PC-3 (cell line): ENCODE measurements around the gene KIF21A. TPM values are rescaled to one million over a fixed set of nuclear protein-coding genes. Genes with fewer than 3 reads are reported as not detected.
A peak's percentile ranks its signal among the peaks of the same experiment; 100 is the strongest.
"Not testable (repeated sequence)": the region's sequence is repeated elsewhere in the genome, so short reads cannot be mapped to it uniquely, and the experiment has no call there.

Experiments
- ATAC-seq: fragments of 200-7000 bp; cut with Tn5 transposase; 2 replicates; pipeline ENCODE4 v1.9.1; 2020; ENCODE audit warnings: mild to moderate bottlenecking, moderate library complexity
- BruUV-seq: library from RNA; stranded (reverse); fragments of 400-500 nt; replicated peaks from 2 replicates; lab custom pipeline; 2021; lab: Mats Ljungman, UMichigan
- CTCF ChIA-PET: fragments of 300-600 bp; sonication (Branson Sonifier 250); formaldehyde crosslinking; loops from one replicate; lab custom pipeline; 2022; ENCODE audit warnings: antibody characterized with exemption; lab: Charles Lee
- POLR2A ChIA-PET: fragments of 300-600 bp; sonication (Branson Sonifier 250); formaldehyde crosslinking; loops from one replicate; lab custom pipeline; 2022; ENCODE audit warnings: antibody characterized with exemption; ENCODE audit not compliant: unreplicated experiment; lab: Charles Lee
- DNase-seq: peaks from one replicate; pipeline ENCODE4 v3.0.0-alpha.2; 2015
- H2AFZ ChIP-seq: fragments of 300-600 bp; sonication (generic); 2 replicates; pipeline ENCODE4 v1.6.0; 2016; ENCODE audit warnings: antibody characterized with exemption, low read length
- H3F3A ChIP-seq: fragments of 300-600 bp; sonication (generic); one replicate; pipeline ENCODE4 v1.6.0; 2017; ENCODE audit warnings: antibody characterized with exemption, low read length, control low read depth, mild to moderate bottlenecking; ENCODE audit not compliant: unreplicated experiment
- H3K27ac ChIP-seq: fragments of 300-600 bp; sonication (generic); 2 replicates; pipeline ENCODE4 v1.5.1; 2016; ENCODE audit warnings: mild to moderate bottlenecking, low read length
- H3K27me3 ChIP-seq: fragments of 300-600 bp; sonication (generic); 2 replicates; pipeline ENCODE4 v1.6.1; 2016; ENCODE audit warnings: low read length, mixed read lengths
- H3K36me3 ChIP-seq: fragments of 300-600 bp; sonication (generic); 2 replicates; pipeline ENCODE4 v1.6.1; 2016; ENCODE audit warnings: low read depth, mixed run types, low read length, mixed read lengths
- H3K4me1 ChIP-seq: fragments of 300-600 bp; sonication (generic); 2 replicates; pipeline ENCODE4 v1.5.1; 2016; ENCODE audit warnings: low read length; ENCODE audit not compliant: insufficient read depth
- H3K4me2 ChIP-seq: fragments of 300-600 bp; sonication (generic); 2 replicates; pipeline ENCODE4 v1.6.0; 2016; ENCODE audit warnings: low read length
- H3K4me3 ChIP-seq: fragments of 300-600 bp; sonication (generic); 2 replicates; pipeline ENCODE4 v1.5.1; 2016; ENCODE audit warnings: mild to moderate bottlenecking, low read length, mixed read lengths
- H3K79me2 ChIP-seq: fragments of 300-600 bp; sonication (generic); 2 replicates; pipeline ENCODE4 v1.6.1; 2017; ENCODE audit warnings: low read length, mixed read lengths
- H3K9ac ChIP-seq: fragments of 300-600 bp; sonication (generic); 2 replicates; pipeline ENCODE4 v1.6.0; 2016; ENCODE audit warnings: mild to moderate bottlenecking, low read length
- H3K9me2 ChIP-seq: fragments of 300-600 bp; sonication (generic); replicated peaks from 2 replicates; pipeline ENCODE4 v1.6.1; 2016; ENCODE audit warnings: mixed run types, low read length, mixed read lengths
- H3K9me3 ChIP-seq: fragments of 300-600 bp; sonication (generic); 2 replicates; pipeline ENCODE4 v1.6.1; 2016; ENCODE audit warnings: low read length, mixed read lengths
- H4K20me1 ChIP-seq: fragments of 300-600 bp; sonication (generic); 2 replicates; pipeline ENCODE4 v1.6.1; 2016; ENCODE audit warnings: low read length, mixed read lengths
- EZH2 ChIP-seq: fragments of 300-600 bp; sonication (generic); IDR thresholded peaks from one replicate; pipeline ENCODE4 v1.6.1; 2017; ENCODE audit warnings: antibody characterized with exemption, mild to moderate bottlenecking, low read length; ENCODE audit not compliant: unreplicated experiment
- EZH2phosphoT487 ChIP-seq: fragments of 300-600 bp; sonication (generic); IDR thresholded peaks from 2 replicates; pipeline ENCODE4 v1.6.1; 2018; ENCODE audit warnings: mild to moderate bottlenecking, antibody characterized with exemption, low read length, borderline replicate concordance
- intact Hi-C: fragments of 100-400 bp; cut with micrococcal nuclease; formaldehyde crosslinking; loops from 2 replicates; pipeline ENCODE4 v1.9.0; 2023
- total RNA-seq: library from RNA; depleted of rRNA; stranded (reverse); fragments of >200 nt; gene quantifications from 2 replicates; pipeline ENCODE4 v1.2.3, GENCODE V29; 2014
- TF ChIP-seq, protein P1 (sequence below): fragments of 300-600 bp; sonication (generic); conservative IDR thresholded peaks from 2 replicates; pipeline ENCODE4 v1.5.1; 2017; ENCODE audit warnings: antibody characterized with exemption, low read depth, mild to moderate bottlenecking, low read length

Gene KIF21A
- total RNA-seq, 1 experiment from 2014 or later, result 25.1 TPM

DNA sequence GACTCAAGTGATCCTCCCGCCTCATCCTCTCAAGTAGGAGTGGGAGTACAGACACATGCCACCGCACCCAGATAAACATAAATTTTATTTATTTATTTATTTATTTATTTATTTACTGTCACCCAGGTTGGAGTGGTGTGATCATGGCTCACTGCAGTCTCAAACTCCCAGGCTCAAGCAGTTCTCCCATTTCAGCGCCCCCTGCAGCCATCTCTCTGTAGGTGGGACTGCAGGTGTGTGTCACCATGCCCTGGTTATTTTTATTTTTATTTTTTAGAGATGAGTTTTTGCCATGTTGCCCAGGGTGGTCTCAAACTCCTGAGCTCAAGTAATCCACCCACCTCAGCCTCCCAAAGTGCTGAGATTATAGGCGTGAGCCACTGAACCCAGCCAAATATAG lies 33.2 kb upstream of the KIF21A start:
- Histone ChIP-seq H3K4me1 (no peaks in the 10 kb centered on the region), H3K36me3 (no peaks in the 10 kb centered on the region), H3K9me2 (no peaks in the 10 kb centered on the region), H4K20me1 (no peaks in the 10 kb centered on the region), H3K9ac (no peak overlapping the region), H3K4me2 (no peak overlapping the region), H3K4me3 (no peak overlapping the region), H3F3A (no peaks in the 10 kb centered on the region), H3K9me3 (no peaks in the 10 kb centered on the region), H2AFZ (no peak overlapping the region), H3K27ac (no peak overlapping the region), H3K79me2 (no peaks in the 10 kb centered on the region), H3K27me3 (no peaks in the 10 kb centered on the region)
- no peak for ATAC-seq
- POLR2A ChIA-PET, result no interaction called here
- no TSS peak for BruUV-seq
- DNase-seq, result no peak
- TF ChIP-seq, protein P1, sequence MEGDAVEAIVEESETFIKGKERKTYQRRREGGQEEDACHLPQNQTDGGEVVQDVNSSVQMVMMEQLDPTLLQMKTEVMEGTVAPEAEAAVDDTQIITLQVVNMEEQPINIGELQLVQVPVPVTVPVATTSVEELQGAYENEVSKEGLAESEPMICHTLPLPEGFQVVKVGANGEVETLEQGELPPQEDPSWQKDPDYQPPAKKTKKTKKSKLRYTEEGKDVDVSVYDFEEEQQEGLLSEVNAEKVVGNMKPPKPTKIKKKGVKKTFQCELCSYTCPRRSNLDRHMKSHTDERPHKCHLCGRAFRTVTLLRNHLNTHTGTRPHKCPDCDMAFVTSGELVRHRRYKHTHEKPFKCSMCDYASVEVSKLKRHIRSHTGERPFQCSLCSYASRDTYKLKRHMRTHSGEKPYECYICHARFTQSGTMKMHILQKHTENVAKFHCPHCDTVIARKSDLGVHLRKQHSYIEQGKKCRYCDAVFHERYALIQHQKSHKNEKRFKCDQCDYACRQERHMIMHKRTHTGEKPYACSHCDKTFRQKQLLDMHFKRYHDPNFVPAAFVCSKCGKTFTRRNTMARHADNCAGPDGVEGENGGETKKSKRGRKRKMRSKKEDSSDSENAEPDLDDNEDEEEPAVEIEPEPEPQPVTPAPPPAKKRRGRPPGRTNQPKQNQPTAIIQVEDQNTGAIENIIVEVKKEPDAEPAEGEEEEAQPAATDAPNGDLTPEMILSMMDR, result no peak
- TF ChIP-seq EZH2phosphoT487 (no peak), EZH2 (no peak)
- intact Hi-C loops, result no loop called here
- CTCF ChIA-PET, result no interaction called here

DNA sequence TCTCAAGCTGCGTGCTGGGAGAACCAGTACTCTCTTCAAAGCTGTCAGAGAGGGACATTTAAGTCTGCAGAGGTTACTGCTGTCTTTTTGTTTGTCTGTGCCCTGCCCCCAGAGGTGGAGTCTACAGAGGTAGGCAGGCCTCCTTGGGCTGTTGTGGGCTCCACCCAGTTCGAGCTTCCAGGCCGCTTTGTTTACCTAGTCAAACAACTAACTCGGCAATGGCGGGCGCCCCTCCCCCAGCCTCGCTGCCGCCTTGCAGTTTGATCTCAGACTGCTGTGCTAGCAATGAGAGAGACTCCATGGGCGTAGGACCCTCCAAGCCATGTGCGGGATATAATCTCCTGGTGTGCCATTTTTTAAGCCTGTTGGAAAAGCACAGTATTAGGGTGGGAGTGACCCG lies 32.2 kb upstream of the KIF21A start:
- ATAC-seq, BruUV-seq, H3F3A ChIP-seq, H3K9me2 ChIP-seq, CTCF ChIA-PET, intact Hi-C loops, H3K9ac ChIP-seq, H3K4me1 ChIP-seq, H3K27me3 ChIP-seq, POLR2A ChIA-PET, H3K27ac ChIP-seq, H3K79me2 ChIP-seq, H3K9me3 ChIP-seq, H4K20me1 ChIP-seq, H3K36me3 ChIP-seq, H2AFZ ChIP-seq: not testable (repeated sequence)
- DNase-seq, result peak; percentile 39
- 0 out of 2 replicates have a peak overlapping the region, but pooled peaks have one; percentile 7 for H3K4me2 ChIP-seq
- H3K4me3 ChIP-seq, result peak overlapping the region; percentile 32; the same call in 1 of the 2 replicates

DNA sequence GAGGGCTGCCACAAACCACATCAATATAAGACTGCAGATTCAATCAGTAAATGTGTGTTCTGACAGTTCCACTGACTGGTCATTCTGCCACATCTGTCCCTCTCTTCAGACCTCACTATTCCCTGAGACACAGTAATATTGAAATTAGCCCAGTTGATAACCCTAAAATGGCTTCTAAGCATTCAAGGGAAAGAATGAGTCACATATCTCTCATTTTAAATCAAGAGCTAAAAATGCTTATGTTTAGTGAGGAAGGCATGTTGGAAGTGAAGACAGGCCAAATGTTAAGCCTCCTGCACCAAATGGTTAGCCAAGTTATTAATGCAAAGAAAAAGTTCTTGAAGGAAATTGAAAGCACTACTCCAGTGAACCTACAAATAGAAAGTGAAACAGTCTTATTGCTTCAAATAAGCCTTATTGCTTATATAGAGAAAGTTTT lies 24.5 kb upstream of the KIF21A start:
- ATAC-seq (no peak), DNase-seq (no peak)
- POLR2A ChIA-PET, result no interaction called here
- no peak overlapping the region for H3K9ac ChIP-seq
- H3K36me3 ChIP-seq, result no peaks in the 10 kb centered on the region
- CTCF ChIA-PET, result no interaction called here
- no peaks in the 10 kb centered on the region for H3K9me3 ChIP-seq
- no peaks in the 10 kb centered on the region for H3F3A ChIP-seq
- H3K4me3 ChIP-seq, result no peak overlapping the region
- no peaks in the 10 kb centered on the region for H3K9me2 ChIP-seq
- no peak overlapping the region for H3K4me2 ChIP-seq
- H3K27ac ChIP-seq, result no peak overlapping the region
- H3K79me2 ChIP-seq, result no peaks in the 10 kb centered on the region
- TF ChIP-seq EZH2phosphoT487 (no peak), EZH2 (no peak)
- TF ChIP-seq, protein P1, result no peak
- BruUV-seq, result no TSS peak
- H2AFZ ChIP-seq, result no peak overlapping the region
- no peaks in the 10 kb centered on the region for H4K20me1 ChIP-seq
- no peaks in the 10 kb centered on the region for H3K27me3 ChIP-seq
- intact Hi-C loops, result no loop called here
- no peaks in the 10 kb centered on the region for H3K4me1 ChIP-seq
